Right renal cortex interstitium (tissue), 3 donors: ENCODE measurements around the gene ZBED4. TPM values are rescaled to one million over a fixed set of nuclear protein-coding genes. Genes with fewer than 3 reads are reported as not detected.

Experiments
- DNase-seq, 3 donors: peaks; one replicate each; pipeline ENCODE4 v3.0.0-alpha.2; 2013; ENCODE audit warnings: low read depth in 3 of 3, low spot score in 2 of 3
- polyA plus RNA-seq, 3 donors: library from polyadenylated mRNA; unstranded; fragments of 120-200 nt; gene quantifications; one replicate each; pipeline ENCODE4 v1.2.1, GENCODE V29; 2013; ENCODE audit not compliant: insufficient read length in 3 of 3

Gene ZBED4
- polyA plus RNA-seq, 3 donors: 16.3 to 16.8 (median 16.6) TPM

DNA sequence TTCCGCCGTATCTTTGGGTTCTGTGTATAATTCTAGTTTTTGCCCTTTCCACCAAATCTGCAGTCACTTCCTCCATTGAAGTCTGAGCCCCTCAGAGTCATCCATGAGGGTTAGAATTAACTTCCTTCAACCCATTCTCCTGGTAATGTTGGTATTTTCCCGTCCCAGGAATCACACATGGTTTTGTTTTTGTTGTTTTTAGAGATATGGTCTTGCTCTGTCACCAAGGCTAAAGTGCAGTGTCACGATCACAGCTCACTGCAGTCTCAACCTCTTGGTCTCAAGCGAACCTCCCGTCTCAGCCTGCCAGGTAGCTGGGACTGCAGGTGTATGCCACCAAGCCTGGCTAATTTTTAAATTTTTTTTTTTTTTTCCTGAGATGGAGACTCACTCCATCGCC lies 18.7 kb downstream of the ZBED4 start:
- DNase-seq: no peak

DNA sequence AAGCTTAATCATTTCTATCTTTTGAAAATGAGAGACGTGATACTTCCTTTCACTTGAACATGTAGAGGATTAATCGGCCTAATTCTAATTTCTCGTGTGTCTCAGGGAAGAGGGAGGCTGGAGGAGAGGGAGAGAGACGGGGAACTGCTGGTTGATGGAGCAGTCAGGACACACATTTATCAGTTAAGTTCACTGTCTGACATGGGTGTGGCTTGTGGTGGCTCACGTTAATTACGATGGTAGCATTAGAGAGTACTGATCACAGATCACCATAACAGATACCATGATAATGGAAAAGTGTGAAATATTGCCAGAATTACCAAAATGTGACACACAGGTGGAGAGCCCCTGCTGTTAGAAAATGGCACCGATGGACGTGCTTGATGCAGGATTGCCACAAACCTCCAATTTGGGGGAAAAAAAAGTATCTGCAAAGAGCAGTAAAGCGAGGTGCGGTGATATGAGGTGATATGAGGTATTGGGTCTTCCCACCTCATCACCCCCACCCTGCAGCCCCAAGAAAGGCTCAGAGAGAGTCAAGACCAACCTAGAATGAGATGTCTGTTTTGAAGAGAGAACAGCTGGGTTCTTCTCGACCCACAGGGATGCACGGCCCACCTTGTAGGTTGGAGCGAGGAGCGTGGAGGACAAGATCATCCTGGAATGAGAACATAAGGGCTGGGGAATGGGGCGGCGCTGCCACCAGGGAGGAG lies 19.7 kb downstream of the ZBED4 start:
- DNase-seq: no peak

- DNase-seq: no peak
Measured at GRCh38 chr22:49877642-49878041, 24.0 kb downstream of the ZBED4 start.

- DNase-seq: no peak
Measured at GRCh38 chr22:49878206-49878605, 24.6 kb downstream of the ZBED4 start.

DNA sequence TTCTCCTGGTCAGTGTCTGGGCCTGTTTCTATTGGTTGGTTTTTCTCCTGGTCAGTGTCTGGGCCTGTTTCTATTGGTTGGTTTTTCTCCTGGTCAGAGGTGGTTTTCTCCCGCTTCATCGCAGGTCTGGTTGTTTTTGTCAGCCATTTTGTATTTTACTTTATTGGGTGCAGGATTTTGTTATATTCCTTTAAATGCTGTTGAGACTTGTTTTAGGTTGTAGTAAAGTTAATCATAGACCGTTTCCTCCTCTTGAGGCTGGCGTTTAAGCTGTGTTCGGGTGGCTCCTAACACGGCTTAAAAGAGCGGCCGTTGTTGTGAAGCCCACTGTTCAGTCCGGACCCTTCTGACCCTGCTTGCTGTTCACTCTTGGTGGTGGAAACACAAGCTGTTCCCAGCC lies 26.2 kb downstream of the ZBED4 start:
- DNase-seq: no peak

- no peak for DNase-seq
Measured at GRCh38 chr22:49880281-49880680, 26.6 kb downstream of the ZBED4 start.

- DNase-seq: no peak
Measured at GRCh38 chr22:49881856-49882255, 28.2 kb downstream of the ZBED4 start.

GRCh38 chr22:49882519-49883293 lies 29.1 kb downstream of the ZBED4 start:
- no peak for DNase-seq

DNA sequence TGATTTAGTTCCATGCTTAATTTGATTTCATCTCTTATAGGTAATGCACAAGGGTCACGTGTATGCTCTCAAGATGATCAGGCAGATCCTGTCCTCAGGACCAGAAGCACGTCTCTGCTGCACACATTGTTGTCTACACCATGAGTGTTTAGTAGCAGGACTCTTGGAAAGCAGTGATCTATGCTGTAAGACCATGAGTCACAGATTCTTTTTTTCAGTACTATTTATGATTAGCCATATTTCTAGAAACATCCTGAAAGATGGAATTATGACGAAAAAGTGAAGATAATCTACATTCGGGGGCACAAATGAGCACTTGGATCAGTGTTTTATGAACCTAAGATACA lies 29.6 kb downstream of the ZBED4 start:
- no peak for DNase-seq

- DNase-seq: no peak
Measured at GRCh38 chr22:49884075-49884474, 30.4 kb downstream of the ZBED4 start.

DNA sequence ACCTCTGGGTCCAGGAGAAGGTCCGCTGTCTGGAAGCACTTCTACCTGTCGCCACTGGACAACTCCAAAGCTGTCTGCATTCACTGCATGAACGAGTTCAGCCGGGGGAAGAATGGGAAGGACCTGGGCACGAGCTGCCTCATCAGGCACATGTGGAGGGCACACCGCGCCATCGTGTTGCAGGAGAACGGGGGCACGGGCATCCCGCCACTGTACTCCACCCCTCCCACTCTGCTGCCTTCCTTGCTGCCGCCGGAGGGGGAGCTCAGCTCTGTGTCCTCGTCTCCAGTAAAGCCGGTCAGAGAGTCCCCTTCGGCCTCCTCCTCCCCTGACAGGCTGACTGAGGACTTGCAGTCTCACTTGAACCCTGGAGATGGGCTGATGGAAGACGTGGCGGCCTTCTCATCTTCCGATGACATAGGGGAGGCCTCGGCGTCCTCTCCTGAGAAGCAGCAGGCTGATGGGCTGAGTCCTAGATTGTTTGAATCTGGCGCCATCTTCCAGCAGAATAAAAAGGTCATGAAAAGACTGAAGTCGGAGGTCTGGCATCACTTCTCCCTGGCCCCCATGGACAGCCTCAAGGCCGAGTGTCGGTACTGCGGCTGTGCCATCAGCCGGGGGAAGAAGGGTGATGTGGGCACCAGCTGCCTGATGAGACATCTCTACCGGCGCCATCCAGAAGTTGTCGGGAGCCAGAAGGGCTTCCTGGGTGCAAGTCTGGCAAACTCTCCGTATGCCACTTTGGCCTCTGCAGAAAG lies 31.0 kb downstream of the ZBED4 start:
- DNase-seq: no peak

DNA sequence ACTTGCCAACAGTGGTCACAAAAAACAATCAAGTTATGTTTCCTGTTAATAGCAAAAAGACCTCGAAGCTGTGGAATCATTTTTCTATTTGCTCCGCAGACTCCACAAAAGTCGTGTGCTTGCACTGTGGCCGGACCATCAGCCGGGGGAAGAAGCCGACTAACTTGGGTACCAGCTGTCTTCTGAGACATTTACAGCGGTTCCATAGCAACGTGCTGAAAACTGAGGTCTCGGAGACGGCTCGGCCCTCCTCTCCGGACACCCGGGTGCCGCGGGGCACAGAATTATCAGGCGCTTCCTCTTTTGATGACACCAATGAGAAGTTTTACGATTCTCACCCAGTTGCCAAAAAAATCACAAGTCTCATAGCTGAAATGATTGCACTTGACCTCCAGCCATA lies 31.6 kb downstream of the ZBED4 start:
- DNase-seq: no peak

GRCh38 chr22:49885881-49886280 lies 32.2 kb downstream of the ZBED4 start:
- no peak for DNase-seq

GRCh38 chr22:49886346-49887063 lies 32.9 kb downstream of the ZBED4 start:
- DNase-seq: no peak

DNA sequence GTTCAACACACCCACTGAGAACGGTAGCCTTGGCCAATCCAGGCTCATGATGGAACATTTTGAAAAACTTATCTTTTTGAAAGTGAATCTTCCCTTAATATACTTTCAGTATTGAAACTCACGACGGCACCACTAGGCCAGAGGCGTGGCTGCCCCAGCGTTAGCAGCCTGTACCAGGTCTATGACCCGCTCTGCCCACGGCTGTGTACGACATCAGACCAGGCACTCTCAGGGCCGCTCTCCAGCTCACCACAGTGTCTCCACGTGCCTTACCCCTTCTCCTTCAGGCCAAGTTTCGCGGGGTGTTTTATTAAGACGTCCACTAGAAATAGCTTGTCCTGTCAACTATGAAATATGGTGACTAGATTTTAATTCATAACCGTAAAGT lies 33.4 kb downstream of the ZBED4 start:
- DNase-seq: no peak

GRCh38 chr22:49887702-49888101 lies 34.1 kb downstream of the ZBED4 start:
- peak; percentile 10 to 45 (median 25) for DNase-seq

DNA sequence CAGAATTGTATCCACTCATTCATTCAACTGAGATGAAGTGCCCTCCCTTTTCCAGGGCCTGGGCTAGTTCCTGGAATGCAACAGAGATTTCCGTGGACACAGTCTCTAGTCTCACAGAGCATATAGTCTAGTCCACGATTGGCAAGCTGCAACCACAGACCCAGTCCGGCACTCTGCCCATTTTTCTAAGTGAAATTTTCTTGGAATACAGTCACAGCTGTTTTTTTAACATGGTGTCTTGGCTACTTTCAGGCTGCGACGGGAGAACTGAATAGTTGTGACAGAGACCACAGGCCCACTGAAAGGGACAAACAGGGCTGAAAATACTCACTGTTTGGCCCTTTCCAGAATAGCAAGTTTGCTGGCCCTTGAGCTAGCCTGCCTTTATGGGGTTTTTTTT lies 35.4 kb downstream of the ZBED4 start:
- no peak for DNase-seq

GRCh38 chr22:49892226-49892899 lies 38.7 kb downstream of the ZBED4 start:
- no peak for DNase-seq

DNA sequence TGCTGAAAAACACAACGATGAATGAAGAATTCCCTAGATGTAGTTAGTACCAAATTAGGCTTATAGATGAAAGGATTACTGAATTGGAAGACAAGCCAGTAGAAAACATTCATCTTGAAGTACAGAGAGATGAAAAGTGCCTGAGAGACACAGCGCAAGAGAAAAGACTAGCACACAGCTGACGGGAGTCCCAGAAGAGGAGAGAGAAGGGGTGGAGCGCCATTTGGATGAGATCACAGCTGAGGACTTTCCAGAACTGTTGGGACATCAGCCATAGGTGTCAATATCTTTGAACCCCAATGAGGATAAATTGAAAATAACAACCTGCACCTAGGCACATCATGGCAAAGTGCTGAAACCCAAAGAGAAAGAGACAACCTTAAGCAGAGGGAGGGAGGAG lies 39.4 kb downstream of the ZBED4 start:
- DNase-seq: no peak

- DNase-seq: no peak
Measured at GRCh38 chr22:49894322-49895054, 40.8 kb downstream of the ZBED4 start.
